ENCODE data around the gene CD74. TPM values are rescaled to one million over a fixed set of nuclear protein-coding genes. Genes with fewer than 3 reads are reported as not detected.

The CD74 gene
- total RNA-seq, 1 experiment from 2014 or later, result 0.22 TPM

GRCh38 chr5:150457562-150458240 is 45.0 kb upstream of the CD74 start:
- H3K4me3 ChIP-seq (ENCODE audit: low read length), result no peak overlapping the region
- no peak overlapping the region for H3K27ac ChIP-seq (ENCODE audit: low read length)
- no peaks in the 10 kb centered on the region for H3F3A ChIP-seq (ENCODE audit: low read length, unreplicated experiment)
- H3K79me2 ChIP-seq (ENCODE audit: low read length), result no peaks in the 10 kb centered on the region
- no peak overlapping the region for H3K4me2 ChIP-seq (ENCODE audit: low read length)
- ATAC-seq (no peak), DNase-seq (no peak)
- ChIA-PET POLR2A (ENCODE audit: unreplicated experiment) (no interaction called here), CTCF (interaction anchor here (0.6 to 1.6 kb wide), 3 partner anchors 40 to 122 kb away, joined by 4 to 7 read pairs (median 7); no protein-coding TSS in a partner anchor)
- TF ChIP-seq CTCF (conservative IDR thresholded peaks at IDR 0.05; ENCODE audit: low read depth, low read length), result no peak
- no peak for TF ChIP-seq EZH2phosphoT487 (IDR thresholded peaks at IDR 0.05; ENCODE audit: borderline replicate concordance, low read length)
- no peak for TF ChIP-seq EZH2 (IDR thresholded peaks at IDR 0.05; ENCODE audit: low read length, unreplicated experiment)
- no peaks in the 10 kb centered on the region for H3K9me2 ChIP-seq (replicated peaks; ENCODE audit: low read length)
- H3K9me3 ChIP-seq (ENCODE audit: low read length), result no peaks in the 10 kb centered on the region
- H3K36me3 ChIP-seq (ENCODE audit: low read depth, low read length), result no peaks in the 10 kb centered on the region
- no peaks in the 10 kb centered on the region; the same call in 1 of the 2 replicates for H3K4me1 ChIP-seq (ENCODE audit: insufficient read depth, low read length)
- no TSS peak for BruUV-seq (replicated peaks)
- intact Hi-C loops (cut with micrococcal nuclease), result loop anchor here (2.0 kb wide), 2 partner anchors 87 to 199 kb away; no protein-coding TSS in a partner anchor
- no peaks in the 10 kb centered on the region for H4K20me1 ChIP-seq (ENCODE audit: low read length)
- H3K9ac ChIP-seq (ENCODE audit: low read length), result no peak overlapping the region
- no peaks in the 10 kb centered on the region for H3K27me3 ChIP-seq (ENCODE audit: low read length)
- no peak overlapping the region for H2AFZ ChIP-seq (ENCODE audit: low read length)

GRCh38 chr5:150457121-150457520 is 44.4 kb upstream of the CD74 start:
- H3K27me3 ChIP-seq (ENCODE audit: low read length), result no peaks in the 10 kb centered on the region
- H3K4me3 ChIP-seq (ENCODE audit: low read length), result no peak overlapping the region
- no peak for DNase-seq
- ATAC-seq, result no peak
- no peaks in the 10 kb centered on the region; the same call in 1 of the 2 replicates for H3K4me1 ChIP-seq (ENCODE audit: insufficient read depth, low read length)
- no peaks in the 10 kb centered on the region for H3K36me3 ChIP-seq (ENCODE audit: low read depth, low read length)
- no peaks in the 10 kb centered on the region for H3F3A ChIP-seq (ENCODE audit: low read length, unreplicated experiment)
- H4K20me1 ChIP-seq (ENCODE audit: low read length), result no peaks in the 10 kb centered on the region
- no peak overlapping the region for H2AFZ ChIP-seq (ENCODE audit: low read length)
- POLR2A ChIA-PET (ENCODE audit: unreplicated experiment), result interaction anchor here (0.6 kb wide), 1 partner anchor 16 kb away, joined by 8 read pairs; no protein-coding TSS in a partner anchor
- no peaks in the 10 kb centered on the region for H3K9me3 ChIP-seq (ENCODE audit: low read length)
- H3K9ac ChIP-seq (ENCODE audit: low read length), result no peak overlapping the region
- intact Hi-C loops (cut with micrococcal nuclease), result no loop called here
- BruUV-seq (replicated peaks), result no TSS peak
- H3K27ac ChIP-seq (ENCODE audit: low read length), result no peak overlapping the region
- CTCF ChIA-PET, result no interaction called here
- no peak overlapping the region for H3K4me2 ChIP-seq (ENCODE audit: low read length)
- H3K79me2 ChIP-seq (ENCODE audit: low read length), result no peaks in the 10 kb centered on the region
- H3K9me2 ChIP-seq (replicated peaks; ENCODE audit: low read length), result no peaks in the 10 kb centered on the region
- no peak for TF ChIP-seq EZH2phosphoT487 (IDR thresholded peaks at IDR 0.05; ENCODE audit: borderline replicate concordance, low read length)
- no peak for TF ChIP-seq EZH2 (IDR thresholded peaks at IDR 0.05; ENCODE audit: low read length, unreplicated experiment)
- TF ChIP-seq CTCF (conservative IDR thresholded peaks at IDR 0.05; ENCODE audit: low read depth, low read length), result no peak

Measured in PC-3 (cell line).